GM21825 (cell line): ENCODE measurements around the gene NCBP3.

ENCODE experiments used
- ATAC-seq: cut with Tn5 transposase; IDR thresholded peaks from one replicate; pipeline ENCODE4 v1.9.1; 2021; ENCODE audit warnings: mild to moderate bottlenecking, moderate library complexity; ENCODE audit not compliant: unreplicated experiment

NCBP3 gene

DNA sequence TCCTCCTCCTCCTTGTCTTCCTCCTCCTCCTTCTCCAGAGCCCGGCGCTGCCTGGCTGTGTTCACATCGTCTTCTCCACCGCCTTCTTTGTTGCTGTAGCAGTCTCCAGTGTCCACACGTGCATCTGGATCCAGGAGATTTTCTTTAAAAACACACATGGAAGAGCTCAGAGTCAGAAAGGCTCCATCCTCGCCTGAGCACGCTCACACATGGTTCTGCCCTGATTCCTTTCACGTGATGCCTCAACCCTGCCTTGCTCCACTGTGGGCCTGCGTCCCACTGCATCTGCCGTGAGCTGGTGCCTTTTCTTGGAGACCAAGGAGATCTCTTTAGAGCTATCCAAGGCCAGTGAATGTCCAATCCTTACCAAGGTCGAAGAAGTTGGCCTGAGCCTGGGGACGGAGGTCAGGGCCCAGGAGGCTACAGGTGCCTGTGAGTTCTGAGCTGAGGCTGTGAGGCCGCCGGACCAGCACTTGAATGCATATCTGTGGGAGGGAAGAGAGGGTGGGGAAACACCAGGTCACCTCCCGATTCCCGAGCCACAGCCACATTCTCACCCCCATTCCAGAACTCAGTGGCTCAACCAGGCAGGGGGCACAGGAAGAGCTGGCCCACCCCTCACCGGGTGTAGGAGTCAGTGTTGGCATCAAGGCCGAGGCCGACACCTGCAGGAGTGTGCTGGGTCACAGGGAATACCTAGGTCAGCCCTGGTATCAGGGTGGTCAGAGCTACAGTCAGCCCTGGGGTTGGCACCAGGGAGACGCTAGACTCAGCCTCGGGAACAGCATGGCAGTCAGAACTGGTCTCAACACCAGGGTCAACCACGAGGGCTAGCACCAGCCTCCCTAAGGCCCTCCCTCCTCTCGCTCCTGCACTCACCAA, 84.8 kb downstream of the NCBP3 start:
- ATAC-seq = no peak

GRCh38 chr17:3759597-3760216, 86.3 kb downstream of the NCBP3 start:
- ATAC-seq = no peak

DNA sequence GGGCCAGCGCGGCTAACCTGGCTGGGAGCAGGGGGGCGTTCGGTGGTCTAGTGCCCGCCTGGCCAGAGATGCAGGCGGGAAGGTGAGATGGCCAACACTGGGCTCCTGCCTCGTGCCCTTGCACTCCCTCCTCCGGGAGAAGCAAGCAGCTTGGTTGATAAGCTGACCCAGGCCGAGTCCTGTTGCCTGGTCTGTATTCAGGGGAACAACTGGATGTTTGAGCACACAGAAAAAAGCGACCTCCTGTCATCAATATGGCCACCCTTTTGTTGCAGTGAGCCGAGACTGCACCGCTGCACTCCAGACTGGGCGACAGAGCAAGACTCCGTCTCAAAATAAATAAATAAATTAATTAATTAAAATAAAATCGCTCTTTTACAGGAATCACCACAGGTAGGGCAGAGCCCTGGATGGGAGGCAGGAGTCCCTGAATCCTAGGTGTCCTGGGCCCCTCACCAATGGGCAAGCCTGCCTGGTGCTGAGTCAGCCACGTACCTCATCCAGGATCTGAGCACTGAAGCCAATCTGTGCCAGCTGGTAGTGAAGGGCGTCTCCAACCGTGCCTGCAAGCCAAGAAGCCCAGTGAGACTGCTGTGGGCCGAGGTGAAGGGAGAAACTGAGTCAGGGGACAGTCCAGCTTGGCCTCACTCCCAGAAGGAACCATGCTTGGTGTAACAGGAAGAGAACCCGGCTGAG, 90.6 kb downstream of the NCBP3 start:
- ATAC-seq = no peak

DNA sequence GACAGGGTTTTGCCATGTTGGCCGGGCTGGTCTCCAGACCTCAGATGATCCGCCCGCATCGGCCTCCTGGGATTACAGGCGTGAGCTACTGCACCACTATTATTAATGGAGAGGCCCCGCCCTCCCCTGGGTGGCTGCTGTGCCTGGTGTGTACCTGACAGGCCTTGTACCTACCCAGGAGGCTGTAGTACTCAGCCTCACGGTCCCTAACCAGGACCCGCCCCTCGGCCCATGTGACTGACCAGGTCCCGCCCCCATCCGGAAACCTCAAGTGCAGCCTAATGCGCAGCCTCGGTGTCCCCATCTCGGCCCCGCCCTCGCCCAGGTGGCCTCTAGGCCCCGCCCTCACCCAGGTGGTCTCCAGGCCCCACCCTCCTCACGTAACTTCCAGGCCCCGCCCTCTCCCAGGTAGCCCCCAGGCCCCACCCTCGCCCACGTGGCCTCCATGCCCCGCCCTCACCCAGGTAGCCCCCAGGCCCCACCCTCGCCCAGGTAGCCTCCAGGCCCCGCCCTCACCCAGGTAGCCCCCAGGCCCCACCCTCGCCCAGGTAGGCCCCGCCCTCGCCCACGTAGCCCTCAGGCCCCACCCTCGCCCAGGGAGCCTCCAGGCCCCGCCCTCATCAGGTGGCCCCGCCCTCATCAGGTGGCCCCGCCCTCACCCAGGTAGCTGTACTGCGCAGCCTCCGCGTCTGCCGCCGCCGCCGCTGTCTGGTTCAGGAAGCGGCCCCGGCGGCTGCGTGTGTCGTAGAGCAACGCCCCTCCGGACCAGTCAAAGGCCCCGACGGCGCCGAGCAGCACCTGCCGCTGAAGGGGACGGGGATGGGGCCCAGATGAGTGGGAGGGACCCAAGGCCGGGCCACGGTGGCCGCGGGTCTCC, 91.3 kb downstream of the NCBP3 start:
- ATAC-seq = no peak

- no peak for ATAC-seq
Observed at GRCh38 chr17:3754066-3754457, 92.0 kb downstream of the NCBP3 start.

DNA sequence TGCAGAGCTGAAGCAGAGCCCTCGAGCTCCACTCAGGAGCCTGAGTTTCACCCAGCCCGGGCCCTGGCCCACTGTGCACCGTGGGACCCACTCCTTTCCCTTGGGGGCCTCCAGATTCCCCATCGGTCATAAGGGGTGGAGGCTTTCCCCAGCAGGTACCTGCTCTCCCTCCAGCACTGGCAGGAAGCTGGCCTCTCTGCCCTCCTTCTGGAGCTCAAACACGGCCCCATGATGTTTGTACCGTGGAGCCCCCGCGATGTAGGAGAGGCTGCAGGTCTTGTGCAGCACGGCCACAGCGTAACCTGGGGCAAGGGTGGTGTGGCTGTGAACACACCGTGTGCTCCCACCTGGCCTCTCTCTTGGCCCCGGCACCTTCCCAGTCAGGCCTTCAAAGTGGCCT, 92.4 kb downstream of the NCBP3 start:
- ATAC-seq = no peak
